SK-N-MC (cell line): ENCODE data around the gene PAOX.
"Not testable (repeated sequence)": the region's sequence is repeated elsewhere in the genome, so short reads cannot be mapped to it uniquely, and the experiment has no call there.

ENCODE experiments used
- EZH2 ChIP-seq: fragments of 200-600 bp; sonication (generic); IDR thresholded peaks from one replicate; pipeline ENCODE4 v1.6.1; 2017; ENCODE audit warnings: antibody characterized with exemption
- POLR2AphosphoS5 ChIP-seq: IDR thresholded peaks from 2 replicates; pipeline ENCODE4 v1.6.1; 2012; ENCODE audit warnings: mild to moderate bottlenecking, low read depth, low read length, borderline replicate concordance

GRCh38 chr10:133431888-133432613 lies 53.0 kb downstream of the PAOX start:
- TF ChIP-seq EZH2, POLR2AphosphoS5: not testable (repeated sequence)
